HFFc6 (cell line): ENCODE data around the gene NTM. TPM values are rescaled to one million over a fixed set of nuclear protein-coding genes. Genes with fewer than 3 reads are reported as not detected.

Source experiments
- DNase-seq: peaks from one replicate; pipeline ENCODE4 v3.0.0-alpha.2; 2018
- H3K27ac Mint-ChIP-seq: 2 replicates; pipeline ENCODE4 v1.8.0; 2020; ENCODE audit warnings: mild to moderate bottlenecking, mixed read lengths
- H3K27me3 Mint-ChIP-seq: 2 replicates; pipeline ENCODE4 v1.8.0; 2021; ENCODE audit warnings: mild to moderate bottlenecking, moderate library complexity, mixed read lengths; ENCODE audit not compliant: insufficient read depth
- H3K36me3 Mint-ChIP-seq: 2 replicates; pipeline ENCODE4 v1.8.0; 2021; ENCODE audit warnings: low read depth, mixed read lengths
- H3K4me1 Mint-ChIP-seq: 2 replicates; pipeline ENCODE4 v1.8.0; 2020; ENCODE audit warnings: low read depth, mixed read lengths
- H3K4me3 Mint-ChIP-seq: 2 replicates; pipeline ENCODE4 v1.8.0; 2020; ENCODE audit warnings: mild to moderate bottlenecking, moderate library complexity, mixed read lengths
- H3K9me3 Mint-ChIP-seq: 2 replicates; pipeline ENCODE4 v1.8.0; 2020; ENCODE audit warnings: mild to moderate bottlenecking, mixed read lengths
- CTCF ChIP-seq: fragments of 200-600 bp; sonication (generic); IDR thresholded peaks from 2 replicates; pipeline ENCODE4 v1.5.0; 2021; ENCODE audit warnings: antibody characterized with exemption, mild to moderate bottlenecking
- total RNA-seq, 6 experiments: library from RNA; stranded (reverse); fragmentation: NEBNext Ultra II Directional; extraction: Animal tissue kit (Norgen Biotek cat#: 25700); gene quantifications; 2 replicates in 1 of 6; 3 replicates in 5 of 6; pipeline ENCODE4 v1.2.3, GENCODE V29; 2021

NTM gene
- total RNA-seq, 6 experiments from 2014 or later: 18.3 to 23.6 (median 21.7) TPM

GRCh38 chr11:131748151-131749050 is 378.0 kb downstream of the NTM start:
- peaks cover 72% of the 10 kb centered on the region for H3K4me1 Mint-ChIP-seq
- peak; percentile 76 for DNase-seq
- no peaks in the 10 kb centered on the region; the same call in 1 of the 2 replicates for H3K27me3 Mint-ChIP-seq
- no peaks in the 10 kb centered on the region for H3K36me3 Mint-ChIP-seq
- peak; percentile 98 for TF ChIP-seq CTCF
- peak overlapping the region; percentile 87 for H3K27ac Mint-ChIP-seq
- no peaks in the 10 kb centered on the region for H3K9me3 Mint-ChIP-seq
- peak overlapping the region; percentile 58 for H3K4me3 Mint-ChIP-seq

GRCh38 chr11:131749101-131749500 is 378.7 kb downstream of the NTM start:
- Mint-ChIP-seq H3K27ac (peak overlapping the region; percentile 87), H3K9me3 (no peaks in the 10 kb centered on the region), H3K36me3 (no peaks in the 10 kb centered on the region), H3K4me3 (peak overlapping the region; percentile 58), H3K4me1 (peaks cover 67% of the 10 kb centered on the region), H3K27me3 (no peaks in the 10 kb centered on the region; the same call in 1 of the 2 replicates)
- peak; percentile 76 for DNase-seq
- TF ChIP-seq CTCF: no peak

GRCh38 chr11:131750152-131750551 is 379.7 kb downstream of the NTM start:
- Mint-ChIP-seq H3K9me3 (no peaks in the 10 kb centered on the region), H3K27me3 (no peaks in the 10 kb centered on the region; the same call in 1 of the 2 replicates), H3K27ac (peak overlapping the region; percentile 87), H3K4me3 (no peak overlapping the region; the same call in 1 of the 2 replicates), H3K4me1 (peaks cover 65% of the 10 kb centered on the region), H3K36me3 (no peaks in the 10 kb centered on the region)
- DNase-seq: no peak
- TF ChIP-seq CTCF: no peak

- Mint-ChIP-seq H3K4me3 (no peak overlapping the region), H3K4me1 (peaks cover 64% of the 10 kb centered on the region), H3K9me3 (no peaks in the 10 kb centered on the region), H3K27me3 (no peaks in the 10 kb centered on the region; the same call in 1 of the 2 replicates), H3K27ac (peak overlapping the region; percentile 87), H3K36me3 (no peaks in the 10 kb centered on the region)
- DNase-seq: no peak
- TF ChIP-seq CTCF: no peak
Observed at GRCh38 chr11:131750692-131751091, 380.3 kb downstream of the NTM start.

- peak overlapping the region; percentile 86 for H3K27ac Mint-ChIP-seq
- peaks cover 64% of the 10 kb centered on the region for H3K4me1 Mint-ChIP-seq
- H3K9me3 Mint-ChIP-seq: no peaks in the 10 kb centered on the region
- peak; percentile 31 for DNase-seq
- H3K27me3 Mint-ChIP-seq: peaks cover 4% of the 10 kb centered on the region
- no peaks in the 10 kb centered on the region for H3K36me3 Mint-ChIP-seq
- no peak for TF ChIP-seq CTCF
- peak overlapping the region; percentile 13; the same call in 1 of the 2 replicates for H3K4me3 Mint-ChIP-seq
Observed at GRCh38 chr11:131754671-131755070, 384.3 kb downstream of the NTM start.
